HepG2 (cell line): ENCODE measurements around the gene CDK3. TPM values are rescaled to one million over a fixed set of nuclear protein-coding genes. Genes with fewer than 3 reads are reported as not detected.

Source experiments
- AHDC1 ChIP-seq: sonication (generic); formaldehyde crosslinking; IDR thresholded peaks from 2 replicates; pipeline ENCODE4 v1.5.1; 2020; ENCODE audit warnings: mild to moderate bottlenecking, missing genetic modification reagents, borderline replicate concordance
- AKAP8 ChIP-seq: sonication (generic); formaldehyde crosslinking; IDR thresholded peaks from 2 replicates; pipeline ENCODE4 v1.5.1; 2020; ENCODE audit warnings: mild to moderate bottlenecking, missing genetic modification reagents
- KDM2A ChIP-seq: sonication (generic); formaldehyde crosslinking; IDR thresholded peaks from 2 replicates; pipeline ENCODE4 v1.4.0; 2020; ENCODE audit warnings: low read depth, missing genetic modification reagents, borderline replicate concordance
- KDM6A ChIP-seq: IDR thresholded peaks from 2 replicates; pipeline ENCODE4 v1.6.1; 2016; ENCODE audit warnings: low read depth
- SALL2 ChIP-seq: sonication (generic); formaldehyde crosslinking; IDR thresholded peaks from 2 replicates; pipeline ENCODE4 v1.8.1; 2023; ENCODE audit warnings: mild to moderate bottlenecking, missing genetic modification reagents, inconsistent platforms
- ZNF180 ChIP-seq: sonication (generic); formaldehyde crosslinking; IDR thresholded peaks from 2 replicates; pipeline ENCODE4 v1.4.0; 2020; ENCODE audit warnings: low read depth, missing genetic modification reagents, borderline replicate concordance
- polyA plus RNA-seq, 8 experiments: library from polyadenylated mRNA; depleted of rRNA in 3 of 8; stranded (reverse) in 7 of 8; unstranded in 1 of 8; fragments of >200 nt; fragmentation: Illumina TruSeq in 4 of 8; extraction: Trizol in 4 of 8; gene quantifications; 2 replicates each; pipeline versions ENCODE4 v1.2.1 to v1.2.3, GENCODE V29; 2011 to 2016; ENCODE audit warnings: low read depth in 4 of 8, missing spikeins in 1 of 8, mixed read lengths in 1 of 8; ENCODE audit not compliant: insufficient read depth in 1 of 8
- total RNA-seq, 5 experiments: library from RNA; depleted of rRNA; stranded (reverse); fragments of >200 nt; fragmentation: Illumina TruSeq; extraction: Trizol; gene quantifications; 2 replicates each; pipeline ENCODE4 v1.2.3, GENCODE V29; 2016; ENCODE audit warnings: low read depth in 1 of 5
- TF ChIP-seq, protein P1 (sequence below): sonication (generic); formaldehyde crosslinking; conservative IDR thresholded peaks from 2 replicates; pipeline ENCODE4 v1.8.1; 2023; ENCODE audit warnings: missing genetic modification reagents
- TF ChIP-seq, protein P2 (sequence below): sonication (generic); formaldehyde crosslinking; IDR thresholded peaks from 2 replicates; pipeline ENCODE4 v1.4.0; 2020; ENCODE audit warnings: missing genetic modification reagents, borderline replicate concordance
- TF ChIP-seq, protein P3 (sequence below): sonication (generic); formaldehyde crosslinking; conservative IDR thresholded peaks from 2 replicates; pipeline ENCODE4 v1.8.0; 2022; ENCODE audit warnings: low read depth, missing genetic modification reagents

Gene CDK3
- total and polyA plus RNA-seq, 2 of the 13 experiments (the other 11 are each of a cell fraction or from before 2014, with no cell fraction given) = 5.8 to 11.4 TPM

- TF ChIP-seq AHDC1 (CRISPR knock-in tag) = no peak
- TF ChIP-seq AKAP8 (CRISPR knock-in tag) = no peak
- TF ChIP-seq KDM2A (CRISPR knock-in tag) = peak; percentile 74
- TF ChIP-seq, protein P1, sequence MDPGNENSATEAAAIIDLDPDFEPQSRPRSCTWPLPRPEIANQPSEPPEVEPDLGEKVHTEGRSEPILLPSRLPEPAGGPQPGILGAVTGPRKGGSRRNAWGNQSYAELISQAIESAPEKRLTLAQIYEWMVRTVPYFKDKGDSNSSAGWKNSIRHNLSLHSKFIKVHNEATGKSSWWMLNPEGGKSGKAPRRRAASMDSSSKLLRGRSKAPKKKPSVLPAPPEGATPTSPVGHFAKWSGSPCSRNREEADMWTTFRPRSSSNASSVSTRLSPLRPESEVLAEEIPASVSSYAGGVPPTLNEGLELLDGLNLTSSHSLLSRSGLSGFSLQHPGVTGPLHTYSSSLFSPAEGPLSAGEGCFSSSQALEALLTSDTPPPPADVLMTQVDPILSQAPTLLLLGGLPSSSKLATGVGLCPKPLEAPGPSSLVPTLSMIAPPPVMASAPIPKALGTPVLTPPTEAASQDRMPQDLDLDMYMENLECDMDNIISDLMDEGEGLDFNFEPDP (CRISPR knock-in tag) = no peak
- TF ChIP-seq ZNF180 (CRISPR knock-in tag) = no peak; the same call in 1 of the 2 replicates
- TF ChIP-seq KDM6A (CRISPR knock-in tag) = no peak
- TF ChIP-seq, protein P2, sequence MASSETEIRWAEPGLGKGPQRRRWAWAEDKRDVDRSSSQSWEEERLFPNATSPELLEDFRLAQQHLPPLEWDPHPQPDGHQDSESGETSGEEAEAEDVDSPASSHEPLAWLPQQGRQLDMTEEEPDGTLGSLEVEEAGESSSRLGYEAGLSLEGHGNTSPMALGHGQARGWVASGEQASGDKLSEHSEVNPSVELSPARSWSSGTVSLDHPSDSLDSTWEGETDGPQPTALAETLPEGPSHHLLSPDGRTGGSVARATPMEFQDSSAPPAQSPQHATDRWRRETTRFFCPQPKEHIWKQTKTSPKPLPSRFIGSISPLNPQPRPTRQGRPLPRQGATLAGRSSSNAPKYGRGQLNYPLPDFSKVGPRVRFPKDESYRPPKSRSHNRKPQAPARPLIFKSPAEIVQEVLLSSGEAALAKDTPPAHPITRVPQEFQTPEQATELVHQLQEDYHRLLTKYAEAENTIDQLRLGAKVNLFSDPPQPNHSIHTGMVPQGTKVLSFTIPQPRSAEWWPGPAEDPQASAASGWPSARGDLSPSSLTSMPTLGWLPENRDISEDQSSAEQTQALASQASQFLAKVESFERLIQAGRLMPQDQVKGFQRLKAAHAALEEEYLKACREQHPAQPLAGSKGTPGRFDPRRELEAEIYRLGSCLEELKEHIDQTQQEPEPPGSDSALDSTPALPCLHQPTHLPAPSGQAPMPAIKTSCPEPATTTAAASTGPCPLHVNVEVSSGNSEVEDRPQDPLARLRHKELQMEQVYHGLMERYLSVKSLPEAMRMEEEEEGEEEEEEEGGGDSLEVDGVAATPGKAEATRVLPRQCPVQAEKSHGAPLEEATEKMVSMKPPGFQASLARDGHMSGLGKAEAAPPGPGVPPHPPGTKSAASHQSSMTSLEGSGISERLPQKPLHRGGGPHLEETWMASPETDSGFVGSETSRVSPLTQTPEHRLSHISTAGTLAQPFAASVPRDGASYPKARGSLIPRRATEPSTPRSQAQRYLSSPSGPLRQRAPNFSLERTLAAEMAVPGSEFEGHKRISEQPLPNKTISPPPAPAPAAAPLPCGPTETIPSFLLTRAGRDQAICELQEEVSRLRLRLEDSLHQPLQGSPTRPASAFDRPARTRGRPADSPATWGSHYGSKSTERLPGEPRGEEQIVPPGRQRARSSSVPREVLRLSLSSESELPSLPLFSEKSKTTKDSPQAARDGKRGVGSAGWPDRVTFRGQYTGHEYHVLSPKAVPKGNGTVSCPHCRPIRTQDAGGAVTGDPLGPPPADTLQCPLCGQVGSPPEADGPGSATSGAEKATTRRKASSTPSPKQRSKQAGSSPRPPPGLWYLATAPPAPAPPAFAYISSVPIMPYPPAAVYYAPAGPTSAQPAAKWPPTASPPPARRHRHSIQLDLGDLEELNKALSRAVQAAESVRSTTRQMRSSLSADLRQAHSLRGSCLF (CRISPR knock-in tag) = no peak
- TF ChIP-seq, protein P3, sequence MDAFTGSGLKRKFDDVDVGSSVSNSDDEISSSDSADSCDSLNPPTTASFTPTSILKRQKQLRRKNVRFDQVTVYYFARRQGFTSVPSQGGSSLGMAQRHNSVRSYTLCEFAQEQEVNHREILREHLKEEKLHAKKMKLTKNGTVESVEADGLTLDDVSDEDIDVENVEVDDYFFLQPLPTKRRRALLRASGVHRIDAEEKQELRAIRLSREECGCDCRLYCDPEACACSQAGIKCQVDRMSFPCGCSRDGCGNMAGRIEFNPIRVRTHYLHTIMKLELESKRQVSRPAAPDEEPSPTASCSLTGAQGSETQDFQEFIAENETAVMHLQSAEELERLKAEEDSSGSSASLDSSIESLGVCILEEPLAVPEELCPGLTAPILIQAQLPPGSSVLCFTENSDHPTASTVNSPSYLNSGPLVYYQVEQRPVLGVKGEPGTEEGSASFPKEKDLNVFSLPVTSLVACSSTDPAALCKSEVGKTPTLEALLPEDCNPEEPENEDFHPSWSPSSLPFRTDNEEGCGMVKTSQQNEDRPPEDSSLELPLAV = no peak
- TF ChIP-seq SALL2 (CRISPR knock-in tag) = no peak
These were observed 13.7 kb downstream of the CDK3 start (continued) for GRCh38 chr17:76014100-76014924.
